ENCODE data around the gene LHX1.

The LHX1 gene

GRCh38 chr17:36937001-36937958 lies at the start of gene LHX1:
Gene LHX1, plus strand, starts transcription at chr17:36937475. Its CDS starts 723 bp downstream, at chr17:36938198.
- no peak for DNase-seq (ENCODE audit: low read depth, low spot score)

- no peak for DNase-seq (ENCODE audit: low read depth, low spot score)
Observed at GRCh38 chr17:36888236-36888951, 48.9 kb upstream of the LHX1 start.

- no peak for DNase-seq (ENCODE audit: low read depth, low spot score)
Observed at GRCh38 chr17:36889770-36890349, 47.4 kb upstream of the LHX1 start.

GRCh38 chr17:36890398-36891168 lies 46.7 kb upstream of the LHX1 start:
- no peak for DNase-seq (ENCODE audit: low read depth, low spot score)

GRCh38 chr17:36892112-36892838 lies 45.0 kb upstream of the LHX1 start:
- DNase-seq (ENCODE audit: low read depth, low spot score) = no peak

GRCh38 chr17:36894177-36894576 lies 43.1 kb upstream of the LHX1 start:
- no peak for DNase-seq (ENCODE audit: low read depth, low spot score)

GRCh38 chr17:36894925-36895324 lies 42.4 kb upstream of the LHX1 start:
- DNase-seq (ENCODE audit: low read depth, low spot score) = no peak

GRCh38 chr17:36899250-36900159 lies 37.8 kb upstream of the LHX1 start:
- no peak for DNase-seq (ENCODE audit: low read depth, low spot score)

- DNase-seq (ENCODE audit: low read depth, low spot score) = no peak
Observed at GRCh38 chr17:36900160-36900512, 37.1 kb upstream of the LHX1 start.

GRCh38 chr17:36901506-36901905 lies 35.8 kb upstream of the LHX1 start:
- no peak for DNase-seq (ENCODE audit: low read depth, low spot score)

GRCh38 chr17:36907407-36907806 lies 29.9 kb upstream of the LHX1 start:
- DNase-seq (ENCODE audit: low read depth, low spot score) = no peak

GRCh38 chr17:36910513-36910912 lies 26.8 kb upstream of the LHX1 start:
- DNase-seq (ENCODE audit: low read depth, low spot score) = no peak

GRCh38 chr17:36911001-36911400 lies 26.3 kb upstream of the LHX1 start:
- DNase-seq (ENCODE audit: low read depth, low spot score) = no peak

GRCh38 chr17:36913132-36913531 lies 24.1 kb upstream of the LHX1 start:
- no peak for DNase-seq (ENCODE audit: low read depth, low spot score)

- DNase-seq (ENCODE audit: low read depth, low spot score) = no peak
Observed at GRCh38 chr17:36918211-36918691, 19.0 kb upstream of the LHX1 start.

- no peak for DNase-seq (ENCODE audit: low read depth, low spot score)
Observed at GRCh38 chr17:36919407-36919968, 17.8 kb upstream of the LHX1 start.

GRCh38 chr17:36920032-36921005 lies 17.0 kb upstream of the LHX1 start:
- DNase-seq (ENCODE audit: low read depth, low spot score) = no peak

Data from smooth muscle cell of the brain vasculature (primary cell).